Stimulated activated CD8-positive, alpha-beta memory T cell treated with anti-CD3 and anti-CD28 coated beads, Interleukin-12 subunit alpha, Interleukin-12 subunit beta, amount 100 ng/mL, for 24 hours (primary cell): Measurements from ENCODE around the gene EHD2.
"Not testable (repeated sequence)": the region's sequence is repeated elsewhere in the genome, so short reads cannot be mapped to it uniquely, and the experiment has no call there.

Experiments used
- DNase-seq: peaks from one replicate; pipeline ENCODE4 v3.0.0-alpha.2; 2020; ENCODE audit errors: extremely low read depth

EHD2 gene

GRCh38 chr19:47749326-47749725 lies 36.1 kb downstream of the EHD2 start:
- no peak for DNase-seq

GRCh38 chr19:47750752-47751151 lies 37.5 kb downstream of the EHD2 start:
- DNase-seq = no peak

GRCh38 chr19:47752440-47753211 lies 39.4 kb downstream of the EHD2 start:
- no peak for DNase-seq

- DNase-seq = no peak
These were observed 41.2 kb downstream of the EHD2 start for GRCh38 chr19:47754206-47755064.

- DNase-seq = no peak
These were observed 42.0 kb downstream of the EHD2 start for GRCh38 chr19:47755065-47755761.

GRCh38 chr19:47755762-47756626 lies 42.8 kb downstream of the EHD2 start:
- DNase-seq = no peak

GRCh38 chr19:47756627-47756929 lies 43.4 kb downstream of the EHD2 start:
- no peak for DNase-seq

GRCh38 chr19:47756953-47757608 lies 43.9 kb downstream of the EHD2 start:
- no peak for DNase-seq

- no peak for DNase-seq
These were observed 44.6 kb downstream of the EHD2 start for GRCh38 chr19:47757617-47758442.

GRCh38 chr19:47758443-47758804 lies 45.2 kb downstream of the EHD2 start:
- no peak for DNase-seq

GRCh38 chr19:47760632-47760999 lies 47.4 kb downstream of the EHD2 start:
- no peak for DNase-seq

- DNase-seq = no peak
These were observed 48.3 kb downstream of the EHD2 start for GRCh38 chr19:47761566-47761965.

- DNase-seq = no peak
These were observed 48.9 kb downstream of the EHD2 start for GRCh38 chr19:47762151-47762550.

- DNase-seq = no peak
These were observed 49.5 kb downstream of the EHD2 start for GRCh38 chr19:47762615-47763308.

- DNase-seq = not testable (repeated sequence)
These were observed 51.5 kb downstream of the EHD2 start for GRCh38 chr19:47764705-47765104.

- no peak for DNase-seq
These were observed 52.5 kb downstream of the EHD2 start for GRCh38 chr19:47765523-47766358.

GRCh38 chr19:47766359-47766620 lies 53.1 kb downstream of the EHD2 start:
- no peak for DNase-seq

GRCh38 chr19:47766670-47767069 lies 53.4 kb downstream of the EHD2 start:
- DNase-seq = no peak

GRCh38 chr19:47767349-47767748 lies 54.1 kb downstream of the EHD2 start:
- DNase-seq = no peak
